ENCODE measurements around the gene PDE6D.

GRCh38 chr2:231685349-231686191 lies 95.5 kb downstream of the PDE6D start:
- TF ChIP-seq CTCF (conservative IDR thresholded peaks at IDR 0.05; ENCODE audit: low read depth in 2 of 2) (peak; percentile 62 to 66), POLR2AphosphoS5 (IDR thresholded peaks at IDR 0.05; ENCODE audit: low read depth) (no peak), EZH2 (IDR thresholded peaks at IDR 0.05; ENCODE audit: low read depth, unreplicated experiment) (no peak), REST (IDR thresholded peaks at IDR 0.05; ENCODE audit: unreplicated experiment) (no peak), ETS1 (IDR thresholded peaks at IDR 0.05) (no peak), EZH2phosphoT487 (IDR thresholded peaks at IDR 0.05; ENCODE audit: unreplicated experiment) (no peak), CREB1 (CRISPR knock-in tag; IDR thresholded peaks at IDR 0.05; ENCODE audit: low read depth) (no peak), JUNB (IDR thresholded peaks at IDR 0.05; ENCODE audit: unreplicated experiment) (no peak), STAT1 (IDR thresholded peaks at IDR 0.05; ENCODE audit: unreplicated experiment) (no peak), NANOG (IDR thresholded peaks at IDR 0.05; ENCODE audit: borderline replicate concordance) (no peak), ZNF114 (CRISPR knock-in tag; IDR thresholded peaks at IDR 0.05) (no peak)

All from GM23338 (cell line).